Activated naive CD4-positive, alpha-beta T cell treated with anti-CD3 and anti-CD28 coated beads, Interleukin-2, amount 10 ng/mL, durations not matched to agents 7 days and 5 days (primary cell): ENCODE measurements around the gene ERN2.
"Not testable (repeated sequence)": the region's sequence is repeated elsewhere in the genome, so short reads cannot be mapped to it uniquely, and the experiment has no call there.

ENCODE experiments used
- CTCF ChIA-PET: fragments of 350-600 bp; sonication (Branson Sonifier 250); formaldehyde crosslinking; loops from one replicate; lab custom pipeline; 2021; ENCODE audit warnings: antibody characterized with exemption; lab: Charles Lee
- DNase-seq: peaks from one replicate; pipeline ENCODE4 v3.0.0-alpha.2; 2020
- H3K27ac Mint-ChIP-seq: one replicate; pipeline ENCODE4 v1.8.0; 2021; ENCODE audit warnings: mild to moderate bottlenecking, moderate library complexity, mixed read lengths
- H3K27me3 Mint-ChIP-seq: one replicate; pipeline ENCODE4 v1.8.0; 2021; ENCODE audit warnings: mild to moderate bottlenecking, mixed read lengths
- H3K36me3 Mint-ChIP-seq: one replicate; pipeline ENCODE4 v1.8.0; 2021; ENCODE audit warnings: mixed read lengths
- H3K4me1 Mint-ChIP-seq: one replicate; pipeline ENCODE4 v1.8.0; 2021; ENCODE audit warnings: mixed read lengths
- H3K4me3 Mint-ChIP-seq: one replicate; pipeline ENCODE4 v1.8.0; 2021; ENCODE audit warnings: mild to moderate bottlenecking, moderate library complexity, mixed read lengths
- H3K9me3 Mint-ChIP-seq: one replicate; pipeline ENCODE4 v1.8.0; 2021; ENCODE audit warnings: mixed read lengths

ERN2 gene

GRCh38 chr16:23712976-23713375, at the start of gene ERN2:
TSS of gene ERN2 (minus strand) at chr16:23713222. CDS start at chr16:23713187, 35 bp downstream.
- H3K4me1 Mint-ChIP-seq, result no peaks in the 10 kb centered on the region
- H3K27me3 Mint-ChIP-seq, result peaks cover 83% of the 10 kb centered on the region
- DNase-seq, result no peak
- peaks cover 2% of the 10 kb centered on the region for H3K36me3 Mint-ChIP-seq
- no peak within 1 kb of the TSS for H3K27ac Mint-ChIP-seq
- H3K4me3 Mint-ChIP-seq, result no peak within 1 kb of the TSS
- CTCF ChIA-PET, result interaction anchor here (0.5 kb wide), 1 partner anchor 1045 kb away, joined by 3 read pairs; no protein-coding TSS in a partner anchor
- peaks cover 14% of the 10 kb centered on the region for H3K9me3 Mint-ChIP-seq

GRCh38 chr16:23757937-23758619, 45.1 kb upstream of the ERN2 start:
- no peaks in the 10 kb centered on the region for H3K9me3 Mint-ChIP-seq

DNA sequence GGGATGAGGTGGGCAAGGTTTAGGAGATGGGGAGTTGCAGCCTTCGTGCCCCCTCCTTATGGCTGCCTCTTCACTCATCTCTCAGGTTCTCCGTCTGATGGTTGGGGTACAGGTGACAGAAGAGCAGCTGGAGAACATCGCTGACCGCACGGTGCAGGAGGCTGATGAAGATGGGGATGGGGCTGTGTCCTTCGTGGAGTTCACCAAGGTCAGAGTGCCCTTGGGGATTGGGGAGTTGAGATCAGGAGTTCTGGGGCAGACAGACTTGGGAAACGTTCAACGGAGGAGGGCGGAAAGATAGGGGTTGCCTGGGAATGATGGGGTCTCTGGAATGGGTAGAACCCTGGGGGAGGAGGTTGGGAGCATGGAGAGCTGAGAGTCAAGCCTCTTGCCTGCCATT, 44.1 kb upstream of the ERN2 start:
- H3K4me3 Mint-ChIP-seq, result no peak overlapping the region
- no peak for DNase-seq
- H3K36me3 Mint-ChIP-seq, result no peaks in the 10 kb centered on the region
- no peaks in the 10 kb centered on the region for H3K9me3 Mint-ChIP-seq
- H3K27me3 Mint-ChIP-seq, result peaks cover 81% of the 10 kb centered on the region
- H3K27ac Mint-ChIP-seq, result no peak overlapping the region
- no peaks in the 10 kb centered on the region for H3K4me1 Mint-ChIP-seq
- CTCF ChIA-PET, result no interaction called here

More at GRCh38 chr16:23757937-23758619, 45.1 kb upstream of the ERN2 start:
- Mint-ChIP-seq H3K27me3 (peaks cover 72% of the 10 kb centered on the region), H3K27ac (no peak overlapping the region), H3K36me3 (no peaks in the 10 kb centered on the region), H3K4me1 (no peaks in the 10 kb centered on the region), H3K4me3 (no peak overlapping the region)
- no peak for DNase-seq
- CTCF ChIA-PET, result no interaction called here

GRCh38 chr16:23755484-23755809, 42.4 kb upstream of the ERN2 start:
- H3K27me3 Mint-ChIP-seq, result peaks cover 83% of the 10 kb centered on the region
- H3K4me1 Mint-ChIP-seq, result no peaks in the 10 kb centered on the region
- CTCF ChIA-PET, result no interaction called here
- no peak overlapping the region for H3K4me3 Mint-ChIP-seq
- H3K9me3 Mint-ChIP-seq, result no peaks in the 10 kb centered on the region
- no peak overlapping the region for H3K27ac Mint-ChIP-seq
- no peaks in the 10 kb centered on the region for H3K36me3 Mint-ChIP-seq
- no peak for DNase-seq

GRCh38 chr16:23754594-23755483, 41.8 kb upstream of the ERN2 start, which contains the start of gene CHP2:
TSS of gene CHP2 (plus strand) at chr16:23755026. CDS start at chr16:23755050, 24 bp downstream.
- no peaks in the 10 kb centered on the region for H3K4me1 Mint-ChIP-seq
- no peak within 1 kb of the TSS for H3K4me3 Mint-ChIP-seq
- H3K27me3 Mint-ChIP-seq, result peaks cover 79% of the 10 kb centered on the region
- H3K27ac Mint-ChIP-seq, result no peak within 1 kb of the TSS
- no peaks in the 10 kb centered on the region for H3K36me3 Mint-ChIP-seq
- DNase-seq, result no peak
- CTCF ChIA-PET, result no interaction called here
- no peaks in the 10 kb centered on the region for H3K9me3 Mint-ChIP-seq

DNA sequence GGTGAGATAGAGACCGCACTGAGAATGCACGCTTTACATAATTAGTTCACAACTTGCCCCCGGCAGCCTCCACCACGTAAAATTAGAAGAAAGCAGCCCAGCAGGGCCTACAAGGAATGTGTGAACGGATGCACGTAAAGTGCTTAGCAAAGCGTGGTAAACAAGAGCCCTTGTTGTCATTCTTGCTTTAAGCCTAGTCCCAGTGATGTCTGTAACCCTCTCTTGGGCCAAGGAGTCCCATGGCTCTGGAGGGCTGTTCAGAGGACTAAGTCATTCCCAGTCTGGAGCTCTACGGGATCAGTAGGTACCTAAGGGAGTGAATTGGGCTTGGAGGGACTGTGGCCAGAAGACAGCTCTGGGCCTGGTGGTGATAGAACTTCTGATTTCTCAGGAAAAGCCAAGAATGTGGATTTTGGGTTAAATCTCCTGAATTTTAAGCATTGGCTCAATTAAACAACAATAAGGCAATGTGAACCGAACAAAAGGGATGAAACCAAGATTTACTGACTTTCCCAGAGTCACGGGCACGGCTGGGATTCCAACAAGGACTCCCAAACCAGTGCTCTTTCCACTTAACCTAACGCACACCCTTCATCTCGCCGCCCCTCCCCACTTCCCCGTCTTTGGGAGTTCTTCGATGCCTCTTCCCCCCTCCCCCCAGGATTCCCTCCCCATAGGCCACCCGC, 41.0 kb upstream of the ERN2 start:
- DNase-seq, result no peak
- Mint-ChIP-seq H3K27ac (no peak overlapping the region), H3K27me3 (peaks cover 76% of the 10 kb centered on the region), H3K4me3 (no peak overlapping the region), H3K9me3 (no peaks in the 10 kb centered on the region), H3K36me3 (no peaks in the 10 kb centered on the region), H3K4me1 (no peaks in the 10 kb centered on the region)
- CTCF ChIA-PET, result no interaction called here

GRCh38 chr16:23751053-23751452, 38.0 kb upstream of the ERN2 start:
- not testable (repeated sequence) for H3K27ac Mint-ChIP-seq, DNase-seq, H3K4me1 Mint-ChIP-seq, H3K9me3 Mint-ChIP-seq, H3K36me3 Mint-ChIP-seq, H3K4me3 Mint-ChIP-seq
- H3K27me3 Mint-ChIP-seq, result peaks cover 56% of the 10 kb centered on the region
- CTCF ChIA-PET, result interaction anchor here (0.8 kb wide), 1 partner anchor 11 kb away, joined by 3 read pairs; no protein-coding TSS in a partner anchor

DNA sequence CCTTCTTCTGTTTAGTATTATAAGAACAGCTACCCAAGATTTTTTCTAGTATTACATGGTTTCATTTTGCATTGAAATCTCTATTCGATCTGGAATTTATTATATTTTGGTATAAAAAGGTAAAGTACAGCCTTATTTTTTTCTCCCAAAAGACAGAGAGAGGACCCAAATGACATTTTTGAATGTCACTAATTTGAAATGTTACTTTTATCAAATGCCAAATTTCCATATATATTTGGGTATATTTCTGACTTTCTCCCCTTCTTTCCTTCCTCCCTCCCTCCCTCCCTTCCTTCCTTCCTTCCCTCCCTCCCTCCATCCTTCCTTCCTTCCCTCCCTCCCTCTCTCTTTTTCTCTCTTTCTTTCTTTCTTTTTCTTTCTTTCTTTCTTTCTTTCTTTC, 35.6 kb upstream of the ERN2 start:
- no peak for DNase-seq
- CTCF ChIA-PET, result no interaction called here
- no peak overlapping the region for H3K27ac Mint-ChIP-seq

DNA sequence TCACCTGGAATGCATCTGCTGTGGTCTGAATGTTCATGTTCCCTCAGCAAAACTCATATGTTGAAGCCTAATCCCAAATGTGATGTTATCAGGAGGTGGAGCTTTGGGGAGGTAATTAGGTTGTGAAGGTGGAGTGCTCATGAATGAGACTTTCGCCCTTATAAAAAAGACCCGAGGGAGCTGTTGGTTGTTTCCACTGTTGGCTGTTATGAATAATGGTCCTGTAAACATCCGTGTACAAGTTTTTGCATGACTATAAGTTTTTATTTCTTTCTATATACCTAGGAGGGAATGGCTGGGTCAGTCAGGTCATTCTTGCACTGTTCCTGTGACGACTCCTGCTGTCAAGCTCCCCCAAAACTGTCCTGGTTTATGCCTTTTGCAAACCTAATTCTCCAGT, 32.2 kb upstream of the ERN2 start:
- DNase-seq, result no peak
- H3K27me3 Mint-ChIP-seq, result peaks cover 42% of the 10 kb centered on the region
- no peaks in the 10 kb centered on the region for H3K4me1 Mint-ChIP-seq
- no peaks in the 10 kb centered on the region for H3K9me3 Mint-ChIP-seq
- CTCF ChIA-PET, result no interaction called here
- no peak overlapping the region for H3K4me3 Mint-ChIP-seq
- H3K36me3 Mint-ChIP-seq, result no peaks in the 10 kb centered on the region
- H3K27ac Mint-ChIP-seq, result no peak overlapping the region

More for the DNA sequence above, 35.6 kb upstream of the ERN2 start:
- H3K27me3 Mint-ChIP-seq, result peaks cover 49% of the 10 kb centered on the region
- no peaks in the 10 kb centered on the region for H3K9me3 Mint-ChIP-seq
- H3K4me1 Mint-ChIP-seq, result no peaks in the 10 kb centered on the region
- no peak overlapping the region for H3K4me3 Mint-ChIP-seq
- H3K36me3 Mint-ChIP-seq, result no peaks in the 10 kb centered on the region

- H3K27ac Mint-ChIP-seq, result no peak overlapping the region
- CTCF ChIA-PET, result no interaction called here
- H3K4me3 Mint-ChIP-seq, result no peak overlapping the region
- DNase-seq, result no peak
- peaks cover 46% of the 10 kb centered on the region for H3K27me3 Mint-ChIP-seq
- H3K4me1 Mint-ChIP-seq, result no peaks in the 10 kb centered on the region
- H3K36me3 Mint-ChIP-seq, result no peaks in the 10 kb centered on the region
- H3K9me3 Mint-ChIP-seq, result no peaks in the 10 kb centered on the region
Observed at GRCh38 chr16:23742766-23743165, 29.7 kb upstream of the ERN2 start.

GRCh38 chr16:23741675-23742303, 28.8 kb upstream of the ERN2 start:
- H3K27me3 Mint-ChIP-seq, result peaks cover 43% of the 10 kb centered on the region
- no peak overlapping the region for H3K4me3 Mint-ChIP-seq
- CTCF ChIA-PET, result no interaction called here

GRCh38 chr16:23739516-23739915, 26.5 kb upstream of the ERN2 start:
- Mint-ChIP-seq H3K4me3 (no peak overlapping the region), H3K27me3 (peaks cover 32% of the 10 kb centered on the region), H3K27ac (no peak overlapping the region), H3K9me3 (no peaks in the 10 kb centered on the region), H3K4me1 (peaks cover 4% of the 10 kb centered on the region), H3K36me3 (no peaks in the 10 kb centered on the region)
- CTCF ChIA-PET, result no interaction called here
- DNase-seq, result no peak

More at GRCh38 chr16:23741675-23742303, 28.8 kb upstream of the ERN2 start:
- Mint-ChIP-seq H3K9me3 (no peaks in the 10 kb centered on the region), H3K36me3 (no peaks in the 10 kb centered on the region), H3K27ac (no peak overlapping the region), H3K4me1 (no peaks in the 10 kb centered on the region)
- DNase-seq, result no peak

- not testable (repeated sequence) for DNase-seq, H3K27ac Mint-ChIP-seq, H3K4me3 Mint-ChIP-seq, H3K9me3 Mint-ChIP-seq, H3K36me3 Mint-ChIP-seq, H3K4me1 Mint-ChIP-seq
- peaks cover 19% of the 10 kb centered on the region for H3K27me3 Mint-ChIP-seq
- CTCF ChIA-PET, result interaction anchor here (0.6 kb wide), 1 partner anchor 139 kb away, joined by 3 read pairs; no protein-coding TSS in a partner anchor
Observed at GRCh38 chr16:23737423-23738028, 24.5 kb upstream of the ERN2 start.
